ENCODE measurements around the gene RC3H1.
A peak's percentile ranks its signal among the peaks of the same experiment; 100 is the strongest.

RC3H1 gene

GRCh38 chr1:174018565-174018964 lies 3.6 kb downstream of the RC3H1 start:
- H3K36me3 ChIP-seq (ENCODE audit: control insufficient read depth in 2 of 2, insufficient read depth in 1 of 2, low read length in 2 of 2) = peaks cover 0 to 5% of the 10 kb centered on the region in 2 experiments; a peak in 1 of 3 replicates
- ChIA-PET POLR2A (interaction anchor here (0.7 kb wide), 1 partner anchor 92 kb away, joined by 4 read pairs; no protein-coding TSS in a partner anchor), CTCF (interaction anchor here (0.6 to 0.7 kb wide), 2 partner anchors 134 to 150 kb away, joined by 3 to 4 read pairs; no protein-coding TSS in a partner anchor)
- H3K27ac ChIP-seq (ENCODE audit: extremely low read depth, low read depth, low read length) = 0 out of 2 replicates have a peak overlapping the region, but pooled peaks have one; percentile 18
- H3K9me3 ChIP-seq (ENCODE audit: control insufficient read depth, insufficient read depth, low read depth, low read length) = no peaks in the 10 kb centered on the region
- H3K4me3 ChIP-seq (ENCODE audit: low read depth, low read length) = no peak overlapping the region
- H3K4me1 ChIP-seq (ENCODE audit: control insufficient read depth, insufficient read depth, low read length) = peaks cover 17% of the 10 kb centered on the region
- no peak for TF ChIP-seq ZNF747 (tag by site-specific recombination; IDR thresholded peaks at IDR 0.05)
- TF ChIP-seq YY2 (tag by site-specific recombination; IDR thresholded peaks at IDR 0.05) = no peak
- TF ChIP-seq ZSCAN16 (tag by site-specific recombination; IDR thresholded peaks at IDR 0.05) = peak; percentile 72
- TF ChIP-seq ZNF488 (tag by site-specific recombination; IDR thresholded peaks at IDR 0.05) = no peak
- no peak for TF ChIP-seq ZNF660 (tag by site-specific recombination; IDR thresholded peaks at IDR 0.05)
- no peak for TF ChIP-seq BCL6B (tag by site-specific recombination; IDR thresholded peaks at IDR 0.05)
- no peak for TF ChIP-seq ZNF624 (tag by site-specific recombination; IDR thresholded peaks at IDR 0.05)

- Histone ChIP-seq H3K4me3 (ENCODE audit: low read depth, low read length) (no peak overlapping the region), H3K27ac (ENCODE audit: extremely low read depth, low read depth, low read length) (no peak overlapping the region), H3K36me3 (ENCODE audit: control insufficient read depth in 2 of 2, insufficient read depth in 1 of 2, low read length in 2 of 2) (peaks cover 0 to 5% of the 10 kb centered on the region in 2 experiments; a peak in 1 of 3 replicates), H3K4me1 (ENCODE audit: control insufficient read depth, insufficient read depth, low read length) (peaks cover 13% of the 10 kb centered on the region), H3K9me3 (ENCODE audit: control insufficient read depth, insufficient read depth, low read depth, low read length) (no peaks in the 10 kb centered on the region)
- ChIA-PET CTCF (no interaction called here), POLR2A (no interaction called here)
- TF ChIP-seq ZNF701 (tag by site-specific recombination; IDR thresholded peaks at IDR 0.05) (no peak), ZNF549 (tag by site-specific recombination; IDR thresholded peaks at IDR 0.05) (no peak), ZNF133 (tag by site-specific recombination; IDR thresholded peaks at IDR 0.05) (no peak), ZNF624 (tag by site-specific recombination; IDR thresholded peaks at IDR 0.05) (no peak), ZNF76 (tag by site-specific recombination; IDR thresholded peaks at IDR 0.05; ENCODE audit: borderline replicate concordance, low read depth) (no peak), ZNF623 (tag by site-specific recombination; IDR thresholded peaks at IDR 0.05) (no peak), ZSCAN30 (tag by site-specific recombination; IDR thresholded peaks at IDR 0.05) (0 out of 2 replicates have a peak, but pooled peaks have one; percentile 30), ZNF830 (tag by site-specific recombination; IDR thresholded peaks at IDR 0.05; ENCODE audit: low read depth) (no peak), KLF17 (tag by site-specific recombination; IDR thresholded peaks at IDR 0.05) (no peak), IKZF3 (tag by site-specific recombination; IDR thresholded peaks at IDR 0.05) (peak; percentile 63; the same call in 1 of the 2 replicates), HOXD13 (CRISPR knock-in tag; IDR thresholded peaks at IDR 0.05; ENCODE audit: borderline replicate concordance) (no peak), MZF1 (tag by site-specific recombination; IDR thresholded peaks at IDR 0.05; ENCODE audit: borderline replicate concordance) (peak; percentile 92), ZNF211 (tag by site-specific recombination; IDR thresholded peaks at IDR 0.05; ENCODE audit: low read depth) (no peak), ZNF423 (tag by site-specific recombination; IDR thresholded peaks at IDR 0.05) (no peak), PRDM6 (tag by site-specific recombination; IDR thresholded peaks at IDR 0.05) (peak; percentile 33; the same call in 1 of the 2 replicates), SP3 (tag by site-specific recombination; IDR thresholded peaks at IDR 0.05) (no peak), ZNF521 (tag by site-specific recombination; IDR thresholded peaks at IDR 0.05) (no peak), ZNF266 (tag by site-specific recombination; IDR thresholded peaks at IDR 0.05; ENCODE audit: low read depth) (no peak), ZBTB17 (tag by site-specific recombination; IDR thresholded peaks at IDR 0.05) (peak; percentile 57), ZNF214 (tag by site-specific recombination; IDR thresholded peaks at IDR 0.05; ENCODE audit: borderline replicate concordance) (no peak), ZNF362 (tag by site-specific recombination; IDR thresholded peaks at IDR 0.05) (peak; percentile 88), ZNF239 (tag by site-specific recombination; IDR thresholded peaks at IDR 0.05) (no peak), ZNF155 (tag by site-specific recombination; IDR thresholded peaks at IDR 0.05) (no peak), SETDB1 (IDR thresholded peaks at IDR 0.05; ENCODE audit: insufficient read length, low read length) (no peak)
These were observed 4.8 kb downstream of the RC3H1 start for GRCh38 chr1:174017231-174017970.
